ENCODE results near the gene REEP5. TPM values are rescaled to one million over a fixed set of nuclear protein-coding genes. Genes with fewer than 3 reads are reported as not detected.

REEP5 gene
- total RNA-seq, 1 experiment from 2014 or later: 70.2 TPM

GRCh38 chr5:112847306-112847705 is 74.7 kb downstream of the REEP5 start:
- DNase-seq (ENCODE audit: low read depth): no peak

- DNase-seq (ENCODE audit: low read depth): no peak
Observed at GRCh38 chr5:112846556-112846955, 75.5 kb downstream of the REEP5 start.

GRCh38 chr5:112844489-112844888 is 77.5 kb downstream of the REEP5 start:
- DNase-seq (ENCODE audit: low read depth): no peak

- no peak for DNase-seq (ENCODE audit: low read depth)
Observed at GRCh38 chr5:112833971-112834370, 88.1 kb downstream of the REEP5 start.

- DNase-seq (ENCODE audit: low read depth): no peak
Observed at GRCh38 chr5:112830378-112830777, 91.6 kb downstream of the REEP5 start.

Other genes starting within 250 kb of the REEP5 start
- 21.4 and 28.9 TPM in 2 replicates for gene APC, start 184.3 kb downstream of the REEP5 start, total RNA-seq (2014; rRNA removed; shearing (Covaris generic))
- gene SRP19, start 60.9 kb downstream of the REEP5 start, total RNA-seq (2014; rRNA removed; shearing (Covaris generic)): 75.9 and 81.1 TPM in 2 replicates
- 17.2 and 33.2 TPM in 2 replicates for gene DCP2, start 54.6 kb upstream of the REEP5 start, total RNA-seq (2014; rRNA removed; shearing (Covaris generic))